PC-3 (cell line): ENCODE data around the gene MKRN2OS. TPM values are rescaled to one million over a fixed set of nuclear protein-coding genes. Genes with fewer than 3 reads are reported as not detected.

ENCODE experiments used
- ATAC-seq: fragments of 200-7000 bp; cut with Tn5 transposase; 2 replicates; pipeline ENCODE4 v1.9.1; 2020; ENCODE audit warnings: mild to moderate bottlenecking, moderate library complexity
- BruUV-seq: library from RNA; stranded (reverse); fragments of 400-500 nt; replicated peaks from 2 replicates; lab custom pipeline; 2021; lab: Mats Ljungman, UMichigan
- CTCF ChIA-PET: fragments of 300-600 bp; sonication (Branson Sonifier 250); formaldehyde crosslinking; loops from one replicate; lab custom pipeline; 2022; ENCODE audit warnings: antibody characterized with exemption; lab: Charles Lee
- POLR2A ChIA-PET: fragments of 300-600 bp; sonication (Branson Sonifier 250); formaldehyde crosslinking; loops from one replicate; lab custom pipeline; 2022; ENCODE audit warnings: antibody characterized with exemption; ENCODE audit not compliant: unreplicated experiment; lab: Charles Lee
- DNase-seq: peaks from one replicate; pipeline ENCODE4 v3.0.0-alpha.2; 2015
- H2AFZ ChIP-seq: fragments of 300-600 bp; sonication (generic); 2 replicates; pipeline ENCODE4 v1.6.0; 2016; ENCODE audit warnings: antibody characterized with exemption, low read length
- H3F3A ChIP-seq: fragments of 300-600 bp; sonication (generic); one replicate; pipeline ENCODE4 v1.6.0; 2017; ENCODE audit warnings: antibody characterized with exemption, low read length, control low read depth, mild to moderate bottlenecking; ENCODE audit not compliant: unreplicated experiment
- H3K27ac ChIP-seq: fragments of 300-600 bp; sonication (generic); 2 replicates; pipeline ENCODE4 v1.5.1; 2016; ENCODE audit warnings: mild to moderate bottlenecking, low read length
- H3K27me3 ChIP-seq: fragments of 300-600 bp; sonication (generic); 2 replicates; pipeline ENCODE4 v1.6.1; 2016; ENCODE audit warnings: low read length, mixed read lengths
- H3K36me3 ChIP-seq: fragments of 300-600 bp; sonication (generic); 2 replicates; pipeline ENCODE4 v1.6.1; 2016; ENCODE audit warnings: low read depth, mixed run types, low read length, mixed read lengths
- H3K4me1 ChIP-seq: fragments of 300-600 bp; sonication (generic); 2 replicates; pipeline ENCODE4 v1.5.1; 2016; ENCODE audit warnings: low read length; ENCODE audit not compliant: insufficient read depth
- H3K4me2 ChIP-seq: fragments of 300-600 bp; sonication (generic); 2 replicates; pipeline ENCODE4 v1.6.0; 2016; ENCODE audit warnings: low read length
- H3K4me3 ChIP-seq: fragments of 300-600 bp; sonication (generic); 2 replicates; pipeline ENCODE4 v1.5.1; 2016; ENCODE audit warnings: mild to moderate bottlenecking, low read length, mixed read lengths
- H3K79me2 ChIP-seq: fragments of 300-600 bp; sonication (generic); 2 replicates; pipeline ENCODE4 v1.6.1; 2017; ENCODE audit warnings: low read length, mixed read lengths
- H3K9ac ChIP-seq: fragments of 300-600 bp; sonication (generic); 2 replicates; pipeline ENCODE4 v1.6.0; 2016; ENCODE audit warnings: mild to moderate bottlenecking, low read length
- H3K9me2 ChIP-seq: fragments of 300-600 bp; sonication (generic); replicated peaks from 2 replicates; pipeline ENCODE4 v1.6.1; 2016; ENCODE audit warnings: mixed run types, low read length, mixed read lengths
- H3K9me3 ChIP-seq: fragments of 300-600 bp; sonication (generic); 2 replicates; pipeline ENCODE4 v1.6.1; 2016; ENCODE audit warnings: low read length, mixed read lengths
- H4K20me1 ChIP-seq: fragments of 300-600 bp; sonication (generic); 2 replicates; pipeline ENCODE4 v1.6.1; 2016; ENCODE audit warnings: low read length, mixed read lengths
- CTCF ChIP-seq: fragments of 300-600 bp; sonication (generic); conservative IDR thresholded peaks from 2 replicates; pipeline ENCODE4 v1.5.1; 2017; ENCODE audit warnings: antibody characterized with exemption, low read depth, mild to moderate bottlenecking, low read length
- EZH2 ChIP-seq: fragments of 300-600 bp; sonication (generic); IDR thresholded peaks from one replicate; pipeline ENCODE4 v1.6.1; 2017; ENCODE audit warnings: antibody characterized with exemption, mild to moderate bottlenecking, low read length; ENCODE audit not compliant: unreplicated experiment
- EZH2phosphoT487 ChIP-seq: fragments of 300-600 bp; sonication (generic); IDR thresholded peaks from 2 replicates; pipeline ENCODE4 v1.6.1; 2018; ENCODE audit warnings: mild to moderate bottlenecking, antibody characterized with exemption, low read length, borderline replicate concordance
- intact Hi-C: fragments of 100-400 bp; cut with micrococcal nuclease; formaldehyde crosslinking; loops from 2 replicates; pipeline ENCODE4 v1.9.0; 2023
- total RNA-seq: library from RNA; depleted of rRNA; stranded (reverse); fragments of >200 nt; gene quantifications from 2 replicates; pipeline ENCODE4 v1.2.3, GENCODE V29; 2014

Gene MKRN2OS
- total RNA-seq, 1 experiment from 2014 or later: 6.6 TPM

- intact Hi-C loops: no loop called here
- H3K4me3 ChIP-seq: no peak overlapping the region
- ChIA-PET CTCF (no interaction called here), POLR2A (no interaction called here)
- no peak overlapping the region for H3K4me2 ChIP-seq
- no peak overlapping the region for H2AFZ ChIP-seq
- DNase-seq (no peak), ATAC-seq (no peak)
- H3K27ac ChIP-seq: no peak overlapping the region
- H3F3A ChIP-seq: peaks cover 3% of the 10 kb centered on the region
- H3K9ac ChIP-seq: no peak overlapping the region
- no peaks in the 10 kb centered on the region for H3K79me2 ChIP-seq
- BruUV-seq: no TSS peak
- H3K27me3 ChIP-seq: no peaks in the 10 kb centered on the region
- H3K9me2 ChIP-seq: no peaks in the 10 kb centered on the region
- H4K20me1 ChIP-seq: no peaks in the 10 kb centered on the region
- TF ChIP-seq EZH2: no peak
- no peak for TF ChIP-seq EZH2phosphoT487
- no peak for TF ChIP-seq CTCF
- no peaks in the 10 kb centered on the region for H3K4me1 ChIP-seq
- H3K9me3 ChIP-seq: no peaks in the 10 kb centered on the region
- H3K36me3 ChIP-seq: peaks cover 22% of the 10 kb centered on the region
These were observed 28.4 kb downstream of the MKRN2OS start for GRCh38 chr3:12516873-12517272.

- Histone ChIP-seq H3F3A (peaks cover 3% of the 10 kb centered on the region), H3K79me2 (no peaks in the 10 kb centered on the region), H3K4me3 (no peak overlapping the region), H3K9me3 (no peaks in the 10 kb centered on the region), H3K27ac (no peak overlapping the region), H4K20me1 (no peaks in the 10 kb centered on the region), H3K4me1 (no peaks in the 10 kb centered on the region), H3K9me2 (no peaks in the 10 kb centered on the region), H3K27me3 (no peaks in the 10 kb centered on the region), H2AFZ (no peak overlapping the region), H3K36me3 (peaks cover 18% of the 10 kb centered on the region), H3K9ac (no peak overlapping the region), H3K4me2 (no peak overlapping the region)
- no TSS peak for BruUV-seq
- POLR2A ChIA-PET: no interaction called here
- ATAC-seq (no peak), DNase-seq (no peak)
- TF ChIP-seq EZH2phosphoT487: no peak
- CTCF ChIA-PET: no interaction called here
- intact Hi-C loops: no loop called here
These were observed 29.7 kb downstream of the MKRN2OS start for GRCh38 chr3:12515631-12516030.

GRCh38 chr3:12513694-12514446 lies 31.4 kb downstream of the MKRN2OS start:
- TF ChIP-seq EZH2 (no peak), EZH2phosphoT487 (no peak), CTCF (no peak)
- ChIA-PET CTCF (no interaction called here), POLR2A (no interaction called here)
- H3K9me3 ChIP-seq: no peaks in the 10 kb centered on the region
- no TSS peak for BruUV-seq
- peaks cover 1% of the 10 kb centered on the region for H3K4me1 ChIP-seq
- no peak overlapping the region for H2AFZ ChIP-seq
- no peaks in the 10 kb centered on the region for H3K9me2 ChIP-seq
- intact Hi-C loops: no loop called here
- no peaks in the 10 kb centered on the region for H3K27me3 ChIP-seq
- peaks cover 3% of the 10 kb centered on the region for H3F3A ChIP-seq
- DNase-seq (no peak), ATAC-seq (no peak)
- no peak overlapping the region for H3K27ac ChIP-seq
- no peaks in the 10 kb centered on the region for H4K20me1 ChIP-seq
- no peak overlapping the region for H3K4me3 ChIP-seq
- peaks cover 31% of the 10 kb centered on the region for H3K36me3 ChIP-seq
- 0 out of 2 replicates have a peak, but pooled peaks cover 3% of the 10 kb centered on the region for H3K79me2 ChIP-seq
- H3K4me2 ChIP-seq: no peak overlapping the region
- H3K9ac ChIP-seq: no peak overlapping the region
